ENCODE measurements around the gene DEFB119. TPM values are rescaled to one million over a fixed set of nuclear protein-coding genes. Genes with fewer than 3 reads are reported as not detected.
A peak's percentile ranks its signal among the peaks of the same experiment; 100 is the strongest.

Gene DEFB119
- total and polyA plus RNA-seq, 2 of the 13 experiments (the other 11 are each of a cell fraction or from before 2014, with no cell fraction given): not detected

GRCh38 chr20:31406115-31406514 lies 15.7 kb upstream of the DEFB119 start, which contains the start of gene DEFB121:
Gene DEFB121, minus strand, starts transcription at chr20:31406215. Its CDS starts 63 bp downstream, at chr20:31406152.
- Histone ChIP-seq H3K36me3 (replicated peaks in 1 of 2; ENCODE audit: control insufficient read depth in 1 of 2, insufficient read depth in 2 of 2, low read length in 2 of 2) (no peaks in the 10 kb centered on the region), H4K20me1 (ENCODE audit: insufficient read depth, low read length) (no peaks in the 10 kb centered on the region), H3K4me1 (ENCODE audit: insufficient read depth, low read length) (no peaks in the 10 kb centered on the region), H3K9me3 (ENCODE audit: low read length) (no peaks in the 10 kb centered on the region), H2AFZ (ENCODE audit: low read length) (no peak within 1 kb of the TSS), H3K27me3 (ENCODE audit: control insufficient read depth in 1 of 2, insufficient read depth in 2 of 2, low read length in 2 of 2) (peaks cover 0 to 6% of the 10 kb centered on the region in 2 experiments; a peak in 2 of 5 replicates), H3K4me2 (ENCODE audit: low read depth, low read length) (no peak within 1 kb of the TSS), H3K27ac (ENCODE audit: extremely low read length, insufficient read depth, low read length) (no peak within 1 kb of the TSS), H3K9ac (ENCODE audit: insufficient read depth, low read depth, low read length) (no peak within 1 kb of the TSS), H3K4me3 (replicated peaks in 1 of 3; ENCODE audit: insufficient read depth in 1 of 3, low read depth in 2 of 3, low read length in 3 of 3) (no peak within 1 kb of the TSS), H3K79me2 (ENCODE audit: insufficient read depth, low read length) (no peaks in the 10 kb centered on the region)
- FAIRE-seq: no peak
- TF ChIP-seq ZNF724P (CRISPR knock-in tag; IDR thresholded peaks at IDR 0.05; ENCODE audit: borderline replicate concordance): no peak
- TF ChIP-seq, protein P1, sequence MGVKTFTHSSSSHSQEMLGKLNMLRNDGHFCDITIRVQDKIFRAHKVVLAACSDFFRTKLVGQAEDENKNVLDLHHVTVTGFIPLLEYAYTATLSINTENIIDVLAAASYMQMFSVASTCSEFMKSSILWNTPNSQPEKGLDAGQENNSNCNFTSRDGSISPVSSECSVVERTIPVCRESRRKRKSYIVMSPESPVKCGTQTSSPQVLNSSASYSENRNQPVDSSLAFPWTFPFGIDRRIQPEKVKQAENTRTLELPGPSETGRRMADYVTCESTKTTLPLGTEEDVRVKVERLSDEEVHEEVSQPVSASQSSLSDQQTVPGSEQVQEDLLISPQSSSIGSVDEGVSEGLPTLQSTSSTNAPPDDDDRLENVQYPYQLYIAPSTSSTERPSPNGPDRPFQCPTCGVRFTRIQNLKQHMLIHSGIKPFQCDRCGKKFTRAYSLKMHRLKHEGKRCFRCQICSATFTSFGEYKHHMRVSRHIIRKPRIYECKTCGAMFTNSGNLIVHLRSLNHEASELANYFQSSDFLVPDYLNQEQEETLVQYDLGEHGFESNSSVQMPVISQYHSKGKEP (CRISPR knock-in tag; IDR thresholded peaks at IDR 0.05): no peak
- no peak for TF ChIP-seq NCOA5 (CRISPR knock-in tag; IDR thresholded peaks at IDR 0.05)
- TF ChIP-seq, protein P2, sequence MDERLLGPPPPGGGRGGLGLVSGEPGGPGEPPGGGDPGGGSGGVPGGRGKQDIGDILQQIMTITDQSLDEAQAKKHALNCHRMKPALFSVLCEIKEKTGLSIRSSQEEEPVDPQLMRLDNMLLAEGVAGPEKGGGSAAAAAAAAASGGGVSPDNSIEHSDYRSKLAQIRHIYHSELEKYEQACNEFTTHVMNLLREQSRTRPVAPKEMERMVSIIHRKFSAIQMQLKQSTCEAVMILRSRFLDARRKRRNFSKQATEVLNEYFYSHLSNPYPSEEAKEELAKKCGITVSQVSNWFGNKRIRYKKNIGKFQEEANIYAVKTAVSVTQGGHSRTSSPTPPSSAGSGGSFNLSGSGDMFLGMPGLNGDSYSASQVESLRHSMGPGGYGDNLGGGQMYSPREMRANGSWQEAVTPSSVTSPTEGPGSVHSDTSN (CRISPR knock-in tag; IDR thresholded peaks at IDR 0.05): no peak
- intact Hi-C loops (cut with micrococcal nuclease; ENCODE audit: unreplicated experiment) (no loop called here), in situ Hi-C loops (cut with HindIII; ENCODE audit: extremely low pct_ligation_motif_present, low pct_unique_long_range_greater_than_20kb) (no loop called here)
- ChIA-PET CTCF (ENCODE audit: low intra/inter-chr PET ratio, low total read pairs) (no interaction called here), POLR2A (no interaction called here)
- no peak for DNase-seq (ENCODE audit: low spot score)
- 3% methylated on average over 3 of the region's 3 CpGs for WGBS (ENCODE audit: low lambda C conversion rate)
- BruUV-seq (replicated peaks): no TSS peak
- no peak for ATAC-seq

DNA sequence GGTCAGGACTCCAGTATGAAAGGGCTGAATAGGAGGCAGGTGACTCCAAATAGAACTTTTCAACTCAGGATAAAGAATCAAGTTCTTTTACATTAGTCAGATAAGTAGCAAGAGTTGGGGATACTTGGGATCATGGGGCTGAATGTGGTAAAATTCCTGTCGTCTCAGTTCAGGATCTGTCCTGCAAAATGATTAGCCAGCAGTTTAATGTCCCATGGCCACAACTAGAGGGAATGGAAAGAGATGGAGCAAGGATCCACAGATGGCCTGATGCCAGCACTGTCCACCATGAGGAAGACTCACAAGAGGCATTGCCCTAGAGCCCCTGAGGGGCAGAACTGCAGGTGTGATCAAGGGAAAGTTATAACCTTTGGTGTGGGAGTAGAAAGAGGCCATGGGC lies 13.5 kb upstream of the DEFB119 start:
- CTCF ChIA-PET (ENCODE audit: low intra/inter-chr PET ratio, low total read pairs): no interaction called here

More for the DNA sequence above, 13.5 kb upstream of the DEFB119 start:
- POLR2A ChIA-PET: no interaction called here
- FAIRE-seq (no peak), ATAC-seq (no peak), DNase-seq (ENCODE audit: low spot score) (no peak)
- Histone ChIP-seq H3K4me1 (ENCODE audit: insufficient read depth, low read length) (no peaks in the 10 kb centered on the region), H3K9ac (ENCODE audit: insufficient read depth, low read depth, low read length) (no peak overlapping the region), H3K27ac (ENCODE audit: extremely low read length, insufficient read depth, low read length) (no peak overlapping the region), H3K36me3 (replicated peaks in 1 of 2; ENCODE audit: control insufficient read depth in 1 of 2, insufficient read depth in 2 of 2, low read length in 2 of 2) (no peaks in the 10 kb centered on the region), H3K4me3 (replicated peaks in 1 of 3; ENCODE audit: insufficient read depth in 1 of 3, low read depth in 2 of 3, low read length in 3 of 3) (no peak overlapping the region), H3K27me3 (ENCODE audit: control insufficient read depth in 1 of 2, insufficient read depth in 2 of 2, low read length in 2 of 2) (peaks cover 0 to 6% of the 10 kb centered on the region in 2 experiments; a peak in 2 of 5 replicates), H4K20me1 (ENCODE audit: insufficient read depth, low read length) (no peaks in the 10 kb centered on the region), H3K4me2 (ENCODE audit: low read depth, low read length) (no peak overlapping the region), H3K79me2 (ENCODE audit: insufficient read depth, low read length) (no peaks in the 10 kb centered on the region), H2AFZ (ENCODE audit: low read length) (no peak overlapping the region), H3K9me3 (ENCODE audit: low read length) (no peaks in the 10 kb centered on the region)
- no TSS peak for BruUV-seq (replicated peaks)
- WGBS (ENCODE audit: low lambda C conversion rate): 0% methylated on average over 1 of the region's 1 CpG
- no peak for TF ChIP-seq GFI1 (CRISPR knock-in tag; IDR thresholded peaks at IDR 0.05; ENCODE audit: borderline replicate concordance)
- TF ChIP-seq PHF20 (CRISPR knock-in tag; IDR thresholded peaks at IDR 0.05): no peak
- TF ChIP-seq MAFK (conservative IDR thresholded peaks at IDR 0.05 in 1 of 2, IDR thresholded peaks at IDR 0.05 in 1 of 2; ENCODE audit: low read length in 2 of 2): peak; percentile 66 to 67
- TF ChIP-seq MAFF (IDR thresholded peaks at IDR 0.05; ENCODE audit: low read depth, low read length): 0 out of 2 replicates have a peak, but pooled peaks have one; percentile 39
- intact Hi-C loops (cut with micrococcal nuclease; ENCODE audit: unreplicated experiment) (no loop called here), in situ Hi-C loops (cut with HindIII; ENCODE audit: extremely low pct_ligation_motif_present, low pct_unique_long_range_greater_than_20kb) (no loop called here)

All from HepG2 (cell line).